ENCODE data around the gene PRDM16. TPM values are rescaled to one million over a fixed set of nuclear protein-coding genes. Genes with fewer than 3 reads are reported as not detected.

Gene PRDM16
- polyA plus RNA-seq, 1 of the 3 experiments (the other 2 are of a cell fraction) = not detected

DNA sequence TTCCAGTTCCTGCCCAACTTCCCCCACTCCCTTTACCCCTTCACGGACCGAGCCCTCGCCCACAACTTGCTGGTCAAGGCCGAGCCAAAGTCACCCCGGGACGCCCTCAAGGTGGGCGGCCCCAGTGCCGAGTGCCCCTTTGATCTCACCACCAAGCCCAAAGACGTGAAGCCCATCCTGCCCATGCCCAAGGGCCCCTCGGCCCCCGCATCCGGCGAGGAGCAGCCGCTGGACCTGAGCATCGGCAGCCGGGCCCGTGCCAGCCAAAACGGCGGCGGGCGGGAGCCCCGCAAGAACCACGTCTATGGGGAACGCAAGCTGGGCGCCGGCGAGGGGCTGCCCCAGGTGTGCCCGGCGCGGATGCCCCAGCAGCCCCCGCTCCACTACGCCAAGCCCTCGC is 343.4 kb downstream of the PRDM16 start:
- WGBS (ENCODE audit: low lambda C conversion rate) = 10% methylated on average over 2 of the region's 33 CpGs
- H3K4me1 ChIP-seq (ENCODE audit: control insufficient read depth in 1 of 2, insufficient read depth in 2 of 2, low read depth in 1 of 2, low read length in 1 of 2) = no peaks in the 10 kb centered on the region
- H3K9me3 ChIP-seq = no peaks in the 10 kb centered on the region
- no peak overlapping the region for H3K4me3 ChIP-seq (ENCODE audit: low read depth in 2 of 2, low read length in 1 of 2)
- H3F3A ChIP-seq (replicated peaks; ENCODE audit: insufficient read depth) = no peaks in the 10 kb centered on the region
- ChIA-PET CTCF (interaction anchor here (0.6 to 1.4 kb wide), 2 partner anchors 12 to 24 kb away, joined by 3 to 8 read pairs; no protein-coding TSS in a partner anchor), POLR2A (no interaction called here)
- no peak overlapping the region for H2AFZ ChIP-seq (ENCODE audit: low read depth)
- H3K9me2 ChIP-seq = no peaks in the 10 kb centered on the region
- H3K36me3 ChIP-seq (replicated peaks in 1 of 2; ENCODE audit: control insufficient read depth in 1 of 2, insufficient read depth in 2 of 2, low read length in 1 of 2) = no peaks in the 10 kb centered on the region
- H3K27ac ChIP-seq (ENCODE audit: low read depth in 2 of 2, low read length in 1 of 2) = no peak overlapping the region
- no peak overlapping the region for H3K4me2 ChIP-seq
- no peaks in the 10 kb centered on the region for H3K79me2 ChIP-seq (ENCODE audit: insufficient read depth)
- no peak for DNase-seq
- H4K20me1 ChIP-seq (ENCODE audit: insufficient read depth) = no peaks in the 10 kb centered on the region
- H3K9ac ChIP-seq = no peak overlapping the region
- peaks cover 27% of the 10 kb centered on the region; the same call in 1 of the 2 replicates for H3K27me3 ChIP-seq (ENCODE audit: insufficient read depth)
- no peak for TF ChIP-seq NRF1 (IDR thresholded peaks at IDR 0.05; ENCODE audit: low read depth, low read length)
- TF ChIP-seq, protein P1, sequence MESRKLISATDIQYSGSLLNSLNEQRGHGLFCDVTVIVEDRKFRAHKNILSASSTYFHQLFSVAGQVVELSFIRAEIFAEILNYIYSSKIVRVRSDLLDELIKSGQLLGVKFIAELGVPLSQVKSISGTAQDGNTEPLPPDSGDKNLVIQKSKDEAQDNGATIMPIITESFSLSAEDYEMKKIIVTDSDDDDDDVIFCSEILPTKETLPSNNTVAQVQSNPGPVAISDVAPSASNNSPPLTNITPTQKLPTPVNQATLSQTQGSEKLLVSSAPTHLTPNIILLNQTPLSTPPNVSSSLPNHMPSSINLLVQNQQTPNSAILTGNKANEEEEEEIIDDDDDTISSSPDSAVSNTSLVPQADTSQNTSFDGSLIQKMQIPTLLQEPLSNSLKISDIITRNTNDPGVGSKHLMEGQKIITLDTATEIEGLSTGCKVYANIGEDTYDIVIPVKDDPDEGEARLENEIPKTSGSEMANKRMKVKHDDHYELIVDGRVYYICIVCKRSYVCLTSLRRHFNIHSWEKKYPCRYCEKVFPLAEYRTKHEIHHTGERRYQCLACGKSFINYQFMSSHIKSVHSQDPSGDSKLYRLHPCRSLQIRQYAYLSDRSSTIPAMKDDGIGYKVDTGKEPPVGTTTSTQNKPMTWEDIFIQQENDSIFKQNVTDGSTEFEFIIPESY (IDR thresholded peaks at IDR 0.05; ENCODE audit: borderline replicate concordance, low read depth) = no peak
- TF ChIP-seq SMC3 (IDR thresholded peaks at IDR 0.05; ENCODE audit: low read depth, low read length) = no peak
- TF ChIP-seq MXI1 (IDR thresholded peaks at IDR 0.05; ENCODE audit: low read depth, low read length) = no peak
- no peak for TF ChIP-seq FOXJ3 (CRISPR knock-in tag; IDR thresholded peaks at IDR 0.05)
- TF ChIP-seq EZH2phosphoT487 (IDR thresholded peaks at IDR 0.05; ENCODE audit: borderline replicate concordance, low read depth) = no peak
- no peak for TF ChIP-seq POLR2AphosphoS5 (IDR thresholded peaks at IDR 0.05; ENCODE audit: low read depth, low read length)
- no peak for TF ChIP-seq TEAD4 (IDR thresholded peaks at IDR 0.05; ENCODE audit: borderline replicate concordance, insufficient read depth)
- TF ChIP-seq FOSL2 (IDR thresholded peaks at IDR 0.05; ENCODE audit: borderline replicate concordance, low read depth) = no peak
- TF ChIP-seq, protein P2, sequence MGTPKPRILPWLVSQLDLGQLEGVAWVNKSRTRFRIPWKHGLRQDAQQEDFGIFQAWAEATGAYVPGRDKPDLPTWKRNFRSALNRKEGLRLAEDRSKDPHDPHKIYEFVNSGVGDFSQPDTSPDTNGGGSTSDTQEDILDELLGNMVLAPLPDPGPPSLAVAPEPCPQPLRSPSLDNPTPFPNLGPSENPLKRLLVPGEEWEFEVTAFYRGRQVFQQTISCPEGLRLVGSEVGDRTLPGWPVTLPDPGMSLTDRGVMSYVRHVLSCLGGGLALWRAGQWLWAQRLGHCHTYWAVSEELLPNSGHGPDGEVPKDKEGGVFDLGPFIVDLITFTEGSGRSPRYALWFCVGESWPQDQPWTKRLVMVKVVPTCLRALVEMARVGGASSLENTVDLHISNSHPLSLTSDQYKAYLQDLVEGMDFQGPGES (IDR thresholded peaks at IDR 0.05; ENCODE audit: low read depth, low read length) = no peak
- TF ChIP-seq EP300 (IDR thresholded peaks at IDR 0.05; ENCODE audit: borderline replicate concordance in 1 of 2, low read depth in 1 of 2, low read length in 1 of 2) = no peak
- TF ChIP-seq RCOR1 (IDR thresholded peaks at IDR 0.05; ENCODE audit: low read length) = no peak
- TF ChIP-seq TCF12 (IDR thresholded peaks at IDR 0.05) = no peak
- no peak for TF ChIP-seq TAF1 (IDR thresholded peaks at IDR 0.05; ENCODE audit: borderline replicate concordance, low read depth, low read length)
- TF ChIP-seq CHD2 (IDR thresholded peaks at IDR 0.05; ENCODE audit: low read length, partially characterized antibody) = no peak

Data from SK-N-SH (cell line).